Common myeloid progenitor, CD34-positive (primary cell): Measurements from ENCODE around the gene UBE2E2.

Source experiments
- CTCF ChIA-PET: fragments of 350-600 bp; sonication (Branson Sonifier 250); formaldehyde crosslinking; loops from one replicate; lab custom pipeline; 2021; ENCODE audit warnings: antibody characterized with exemption; lab: Charles Lee
- POLR2A ChIA-PET: fragments of 350-600 bp; sonication (Branson Sonifier 250); formaldehyde crosslinking; loops from one replicate; lab custom pipeline; 2021; ENCODE audit warnings: antibody characterized with exemption; lab: Charles Lee
- DNase-seq, 3 donors: peaks; one replicate each; pipeline versions ENCODE4 v3.0.0 to v3.0.0-alpha.2; 2013
- H3K27ac ChIP-seq, 2 experiments: 1 replicate in 1 of 2; 2 replicates in 1 of 2; pipeline ENCODE4 v1.7.0; 2013; ENCODE audit warnings: inconsistent platforms in 2 of 2, low read length in 2 of 2, mild to moderate bottlenecking in 2 of 2, low read depth in 1 of 2, moderate library complexity in 1 of 2; ENCODE audit not compliant: severe bottlenecking in 2 of 2, insufficient read depth in 1 of 2, poor library complexity in 1 of 2
- H3K27me3 ChIP-seq, 5 experiments: replicated peaks in 2 of 5; 1 replicate in 3 of 5; 2 replicates in 2 of 5; pipeline versions ENCODE4 v1.6.1 to v1.7.0; 2013; ENCODE audit warnings: low read length in 4 of 5, mild to moderate bottlenecking in 2 of 5, moderate library complexity in 2 of 5, inconsistent platforms in 1 of 5; ENCODE audit not compliant: insufficient read depth in 5 of 5, control insufficient read depth in 4 of 5
- H3K36me3 ChIP-seq, 4 experiments: 1 replicate in 2 of 4; 2 replicates in 2 of 4; pipeline versions ENCODE4 v1.6.1 to v1.7.0; 2013; ENCODE audit warnings: low read length in 3 of 4, control low read depth in 1 of 4, mild to moderate bottlenecking in 1 of 4; ENCODE audit not compliant: control insufficient read depth in 4 of 4, insufficient read depth in 4 of 4
- H3K4me1 ChIP-seq, 4 experiments: 1 replicate in 3 of 4; 2 replicates in 1 of 4; pipeline versions ENCODE4 v1.6.1 to v1.7.1; 2013; ENCODE audit warnings: low read length in 3 of 4, mild to moderate bottlenecking in 3 of 4, control low read depth in 1 of 4, inconsistent platforms in 1 of 4, moderate library complexity in 1 of 4; ENCODE audit not compliant: control insufficient read depth in 4 of 4, insufficient read depth in 4 of 4; ENCODE audit errors: control extremely low read depth in 1 of 4
- H3K4me3 ChIP-seq, 7 experiments: 1 replicate in 4 of 7; 2 replicates in 3 of 7; pipeline versions ENCODE4 v1.5.1 to v1.7.0; 2013; ENCODE audit warnings: mild to moderate bottlenecking in 7 of 7, low read length in 6 of 7, moderate library complexity in 6 of 7, inconsistent platforms in 2 of 7, low read depth in 2 of 7, control low read depth in 1 of 7; ENCODE audit not compliant: insufficient read depth in 4 of 7, control insufficient read depth in 1 of 7; ENCODE audit errors: extremely low read depth in 1 of 7
- H3K9me3 ChIP-seq, 5 experiments: 1 replicate in 4 of 5; 2 replicates in 1 of 5; pipeline versions ENCODE4 v1.6.1 to v1.7.1; 2013; ENCODE audit warnings: low read length in 4 of 5, mild to moderate bottlenecking in 2 of 5, inconsistent platforms in 1 of 5, low read depth in 1 of 5, moderate library complexity in 1 of 5; ENCODE audit not compliant: control insufficient read depth in 4 of 5, insufficient read depth in 2 of 5; ENCODE audit errors: control extremely low read depth in 1 of 5
- WGBS: methylation state at CpG from one replicate; pipeline ENCODE4 v1.1.5; 2013; ENCODE audit not compliant: insufficient coverage; 5-methylcytosine and 5-hydroxymethylcytosine counted together

The UBE2E2 gene

GRCh38 chr3:23304424-23304823, 101.3 kb downstream of the UBE2E2 start:
- CTCF ChIA-PET = no interaction called here
- no peaks in the 10 kb centered on the region for H3K27me3 ChIP-seq

GRCh38 chr3:23308986-23309625, 106.0 kb downstream of the UBE2E2 start:
- POLR2A ChIA-PET = no interaction called here
- DNase-seq = no peak
- WGBS = no CpG with 5 or more reads among the region's 2 CpGs
- H3K27ac ChIP-seq = no peak overlapping the region
- H3K27me3 ChIP-seq = no peaks in the 10 kb centered on the region
- no peaks in the 10 kb centered on the region for H3K4me1 ChIP-seq
- no peaks in the 10 kb centered on the region for H3K36me3 ChIP-seq
- H3K9me3 ChIP-seq = peaks cover 0 to 1% (median 0%) of the 10 kb centered on the region in 5 experiments
- CTCF ChIA-PET = interaction anchor here (1.5 kb wide), 1 partner anchor 11 kb away, joined by 3 read pairs; no protein-coding TSS in a partner anchor
- no peak overlapping the region for H3K4me3 ChIP-seq

More at GRCh38 chr3:23304424-23304823, 101.3 kb downstream of the UBE2E2 start:
- POLR2A ChIA-PET = no interaction called here
- no peak for DNase-seq
- no peaks in the 10 kb centered on the region for H3K9me3 ChIP-seq
- no peak overlapping the region for H3K27ac ChIP-seq
- H3K36me3 ChIP-seq = no peaks in the 10 kb centered on the region
- no peak overlapping the region for H3K4me3 ChIP-seq
- H3K4me1 ChIP-seq = no peaks in the 10 kb centered on the region
- WGBS = no CpG with 5 or more reads among the region's 1 CpG

GRCh38 chr3:23312866-23313265, 109.7 kb downstream of the UBE2E2 start:
- Histone ChIP-seq H3K36me3 (no peaks in the 10 kb centered on the region), H3K27ac (no peak overlapping the region), H3K4me1 (peaks cover 0 to 5% (median under 1%) of the 10 kb centered on the region in 4 experiments), H3K27me3 (no peaks in the 10 kb centered on the region), H3K4me3 (no peak overlapping the region), H3K9me3 (peaks cover 0 to 4% (median 1%) of the 10 kb centered on the region in 5 experiments)
- CTCF ChIA-PET = no interaction called here
- no CpG with 5 or more reads among the region's 3 CpGs for WGBS
- DNase-seq = no peak
- POLR2A ChIA-PET = no interaction called here

- no peaks in the 10 kb centered on the region for H3K27me3 ChIP-seq
- no peak overlapping the region for H3K27ac ChIP-seq
- no peaks in the 10 kb centered on the region for H3K36me3 ChIP-seq
- peaks cover 0 to 4% (median 1%) of the 10 kb centered on the region in 5 experiments for H3K9me3 ChIP-seq
- 80% methylated on average over 1 of the region's 5 CpGs for whole genome bisulfite sequencing
- POLR2A ChIA-PET = no interaction called here
- DNase-seq = no peak
- CTCF ChIA-PET = no interaction called here
- no peak overlapping the region for H3K4me3 ChIP-seq
- peaks cover 0 to 5% (median under 1%) of the 10 kb centered on the region in 4 experiments for H3K4me1 ChIP-seq
These were observed 112.0 kb downstream of the UBE2E2 start for GRCh38 chr3:23314981-23315762.

- 94% methylated on average over 2 of the region's 2 CpGs for WGBS
- no peak overlapping the region for H3K4me3 ChIP-seq
- no peaks in the 10 kb centered on the region for H3K27me3 ChIP-seq
- H3K36me3 ChIP-seq = no peaks in the 10 kb centered on the region
- CTCF ChIA-PET = interaction anchor here (0.6 to 1.0 kb wide), 2 partner anchors 165 to 1426 kb away, joined by 3 read pairs; no protein-coding TSS in a partner anchor
- peaks cover 0 to 4% (median 0%) of the 10 kb centered on the region in 5 experiments for H3K9me3 ChIP-seq
- no peak overlapping the region for H3K27ac ChIP-seq
- peaks cover 0 to 5% (median under 1%) of the 10 kb centered on the region in 4 experiments for H3K4me1 ChIP-seq
- no peak for DNase-seq
- POLR2A ChIA-PET = no interaction called here
These were observed 113.8 kb downstream of the UBE2E2 start for GRCh38 chr3:23316924-23317323.

- POLR2A ChIA-PET = no interaction called here
- H3K4me3 ChIP-seq = no peak overlapping the region
- no peaks in the 10 kb centered on the region for H3K27me3 ChIP-seq
- CTCF ChIA-PET = interaction anchor here (0.5 to 0.8 kb wide), 2 partner anchors 11 to 70 kb away, joined by 3 read pairs; no protein-coding TSS in a partner anchor
- H3K9me3 ChIP-seq = peaks cover 0 to 4% (median 0%) of the 10 kb centered on the region in 5 experiments
- no peak overlapping the region for H3K27ac ChIP-seq
- H3K4me1 ChIP-seq = peaks cover 4 to 10% (median 8%) of the 10 kb centered on the region in 4 experiments
- H3K36me3 ChIP-seq = no peaks in the 10 kb centered on the region
- WGBS = 100% methylated on average over 2 of the region's 5 CpGs
- no peak for DNase-seq
These were observed 116.5 kb downstream of the UBE2E2 start for GRCh38 chr3:23319366-23320312.
